HG02571 (cell line): Measurements from ENCODE around the gene UFD1.

Source experiments
- ATAC-seq: cut with Tn5 transposase; IDR thresholded peaks from one replicate; pipeline ENCODE4 v1.9.1; 2021; ENCODE audit warnings: mild to moderate bottlenecking, moderate library complexity; ENCODE audit not compliant: unreplicated experiment

The UFD1 gene

DNA sequence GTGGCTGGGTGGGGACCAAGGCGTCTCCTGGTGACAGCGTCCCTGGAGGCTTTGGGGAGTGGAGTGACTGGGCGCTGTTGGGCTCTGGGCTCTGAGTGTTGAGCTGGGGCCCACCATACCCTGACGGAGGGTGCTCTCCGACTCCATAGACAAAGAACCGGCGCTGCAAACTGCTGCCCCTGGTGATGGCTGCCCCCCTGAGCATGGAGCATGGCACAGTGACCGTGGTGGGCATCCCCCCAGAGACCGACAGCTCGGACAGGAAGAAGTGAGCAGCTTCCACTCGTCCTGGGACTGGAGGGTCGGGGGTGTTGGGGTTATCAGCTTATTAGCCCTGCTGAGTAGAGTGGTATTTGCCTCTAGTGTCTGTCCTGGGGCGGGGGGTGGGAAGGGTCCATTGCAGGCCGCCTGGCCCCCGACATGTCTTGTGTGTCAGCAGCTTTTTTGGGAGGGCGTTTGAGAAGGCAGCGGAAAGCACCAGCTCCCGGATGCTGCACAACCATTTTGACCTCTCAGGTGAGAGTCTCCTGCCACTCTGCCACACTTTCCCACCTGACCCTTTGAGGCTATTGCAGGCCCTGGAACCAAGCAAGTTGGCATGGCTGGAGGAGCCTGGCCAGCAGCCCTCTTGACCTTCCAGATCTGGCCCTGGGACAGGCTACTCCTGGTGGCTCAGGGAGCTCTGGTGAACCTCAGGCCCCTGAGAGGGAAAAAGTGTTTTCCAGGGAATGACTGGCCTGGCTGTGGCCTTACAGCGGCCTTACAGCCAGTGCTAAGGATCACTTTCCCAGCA is 37.6 kb upstream of the UFD1 start:
- no peak for ATAC-seq

DNA sequence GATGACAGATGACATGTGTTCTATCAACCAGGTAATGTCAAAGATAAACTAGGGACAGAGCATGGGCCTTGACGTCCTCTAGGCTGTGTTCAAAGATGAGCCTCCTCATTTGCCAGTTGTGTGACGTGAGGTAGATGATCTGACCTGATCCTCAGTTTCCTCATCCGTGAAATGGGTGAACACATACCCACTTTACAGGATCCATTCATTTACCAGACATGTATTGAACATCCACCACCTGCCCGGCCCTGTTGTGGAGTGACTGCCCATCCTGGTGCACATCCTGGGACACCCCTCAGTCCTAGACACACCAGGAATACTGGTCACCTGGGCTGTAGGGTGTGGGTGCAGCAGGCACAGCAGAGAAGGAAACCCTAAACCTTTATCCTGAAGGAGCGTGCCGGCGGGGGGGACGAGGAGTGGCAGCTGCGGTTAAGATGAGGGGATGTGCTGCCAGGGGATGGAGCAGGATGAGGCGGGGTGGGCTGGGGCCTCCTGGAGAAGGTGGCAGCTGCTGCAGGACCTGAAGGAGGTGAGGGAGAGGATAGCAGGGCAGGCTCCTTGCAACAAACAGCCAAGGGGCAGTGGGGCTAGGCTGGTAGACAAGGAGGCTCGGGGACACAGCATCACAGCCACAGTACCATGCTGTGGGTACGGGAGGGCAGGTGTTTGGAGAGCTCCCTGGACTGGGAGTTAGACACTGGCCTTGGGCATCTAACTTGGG is 36.8 kb upstream of the UFD1 start:
- ATAC-seq, result no peak

DNA sequence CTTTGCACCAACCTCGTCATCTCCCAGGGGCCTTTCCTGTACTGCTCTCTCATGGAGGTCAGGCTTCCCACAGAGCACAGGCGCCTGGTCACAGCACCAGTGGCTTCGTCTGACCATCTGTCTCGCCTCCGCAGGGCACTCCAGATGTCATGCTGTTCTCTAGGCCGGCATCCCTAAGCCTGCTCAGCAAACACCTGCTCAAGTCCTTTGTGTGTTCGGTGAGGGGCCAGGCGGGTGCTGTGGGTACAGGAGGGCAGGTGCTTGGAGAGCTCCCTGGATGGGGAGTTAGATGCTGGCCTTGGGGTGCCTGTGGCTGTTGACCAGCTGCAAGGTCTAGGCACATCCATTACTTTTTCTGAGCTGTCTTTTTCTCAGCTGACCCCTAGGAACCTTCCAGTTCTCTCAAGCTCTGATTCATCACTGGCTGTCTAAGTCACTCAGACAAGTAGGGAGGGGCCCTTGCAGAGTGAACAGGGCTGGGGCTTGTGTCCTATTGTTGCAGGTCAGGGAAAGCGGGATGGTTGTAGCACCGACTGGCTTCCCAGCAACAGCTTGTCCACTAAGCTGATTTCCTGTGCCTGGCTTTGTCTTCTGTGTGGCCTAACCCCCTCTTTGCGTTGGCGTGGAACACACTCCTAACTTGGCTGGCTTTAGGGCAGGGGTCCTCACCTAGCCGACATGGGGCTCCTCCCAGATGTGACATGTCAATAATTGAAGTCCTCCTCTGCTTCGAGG is 36.0 kb upstream of the UFD1 start:
- ATAC-seq, result no peak

DNA sequence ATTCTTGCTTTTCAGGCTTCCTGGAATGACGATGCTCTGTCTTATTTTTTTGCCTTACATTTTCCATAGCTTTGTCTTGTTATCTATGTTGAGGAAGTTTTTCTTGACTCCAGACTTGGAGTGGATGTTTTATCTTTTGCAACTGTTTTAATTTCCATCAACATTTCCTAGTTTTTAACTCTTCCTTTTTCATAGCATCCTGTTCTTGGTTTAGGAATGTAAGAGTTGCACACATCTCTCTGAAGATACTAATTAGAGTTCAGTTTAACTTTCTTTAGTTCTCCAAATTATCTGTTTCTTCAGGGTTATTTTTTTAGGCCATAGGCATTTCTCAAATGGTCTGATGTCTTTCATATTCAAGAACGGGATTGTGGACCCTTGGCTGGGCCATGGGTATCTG is 34.8 kb upstream of the UFD1 start:
- no peak for ATAC-seq

DNA sequence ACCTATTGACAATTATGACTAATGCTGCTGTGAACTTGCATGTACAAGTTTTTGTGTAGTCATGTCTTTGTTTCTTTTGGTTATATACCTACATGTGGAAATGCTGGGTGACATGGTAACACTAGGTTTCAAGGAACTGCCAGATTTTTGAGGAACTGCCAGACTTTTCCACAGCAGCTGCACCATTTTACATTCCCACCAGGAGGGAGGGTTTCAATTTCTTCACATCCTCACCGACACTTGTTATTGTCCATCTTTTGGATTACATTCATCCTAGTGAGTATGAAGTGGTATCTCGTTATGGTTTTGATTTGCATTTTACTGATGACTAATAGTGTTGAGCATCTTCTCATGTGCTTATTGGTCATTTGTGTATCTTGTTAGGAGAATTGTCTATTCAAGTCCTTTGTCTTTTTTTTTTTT is 31.9 kb upstream of the UFD1 start:
- ATAC-seq, result no peak

DNA sequence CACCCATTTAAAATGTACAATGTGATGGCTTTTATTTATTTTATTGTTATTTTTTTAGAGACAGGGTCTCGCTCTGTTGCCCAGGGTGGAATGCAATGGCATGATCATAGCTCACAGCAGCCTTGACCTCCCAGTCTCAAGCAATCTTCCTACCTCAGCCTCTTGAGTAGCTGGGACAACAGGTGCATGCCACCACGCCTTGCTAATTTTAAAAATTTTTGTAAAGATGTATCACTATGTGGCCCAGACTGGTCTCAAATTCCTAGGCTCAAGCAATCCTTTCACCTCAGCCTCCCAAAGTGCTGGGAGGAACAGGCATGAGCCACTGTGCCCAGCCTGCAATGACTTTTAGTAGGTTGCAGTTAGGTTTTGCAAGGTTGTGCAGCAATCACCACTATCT is 30.9 kb upstream of the UFD1 start:
- ATAC-seq, result no peak

DNA sequence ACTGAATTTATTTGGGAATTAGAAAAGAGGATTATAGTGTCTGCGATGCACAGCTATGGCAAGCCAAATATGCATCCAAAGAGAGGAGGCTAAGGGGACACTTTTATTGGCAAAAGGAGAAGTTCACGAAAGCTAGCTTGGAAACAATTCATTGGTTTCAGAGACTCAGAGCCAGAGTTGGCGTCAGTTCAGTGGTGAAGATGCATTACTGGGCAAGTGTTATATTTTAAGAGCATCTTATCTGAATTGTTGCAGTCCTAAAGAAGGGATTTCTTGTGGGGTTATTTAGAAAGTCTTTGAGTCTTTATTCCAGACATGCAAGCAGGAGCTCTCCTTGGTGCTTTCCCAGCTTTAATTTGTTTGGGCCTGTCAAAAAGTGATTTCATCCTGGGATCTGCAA is 30.2 kb upstream of the UFD1 start:
- no peak for ATAC-seq

DNA sequence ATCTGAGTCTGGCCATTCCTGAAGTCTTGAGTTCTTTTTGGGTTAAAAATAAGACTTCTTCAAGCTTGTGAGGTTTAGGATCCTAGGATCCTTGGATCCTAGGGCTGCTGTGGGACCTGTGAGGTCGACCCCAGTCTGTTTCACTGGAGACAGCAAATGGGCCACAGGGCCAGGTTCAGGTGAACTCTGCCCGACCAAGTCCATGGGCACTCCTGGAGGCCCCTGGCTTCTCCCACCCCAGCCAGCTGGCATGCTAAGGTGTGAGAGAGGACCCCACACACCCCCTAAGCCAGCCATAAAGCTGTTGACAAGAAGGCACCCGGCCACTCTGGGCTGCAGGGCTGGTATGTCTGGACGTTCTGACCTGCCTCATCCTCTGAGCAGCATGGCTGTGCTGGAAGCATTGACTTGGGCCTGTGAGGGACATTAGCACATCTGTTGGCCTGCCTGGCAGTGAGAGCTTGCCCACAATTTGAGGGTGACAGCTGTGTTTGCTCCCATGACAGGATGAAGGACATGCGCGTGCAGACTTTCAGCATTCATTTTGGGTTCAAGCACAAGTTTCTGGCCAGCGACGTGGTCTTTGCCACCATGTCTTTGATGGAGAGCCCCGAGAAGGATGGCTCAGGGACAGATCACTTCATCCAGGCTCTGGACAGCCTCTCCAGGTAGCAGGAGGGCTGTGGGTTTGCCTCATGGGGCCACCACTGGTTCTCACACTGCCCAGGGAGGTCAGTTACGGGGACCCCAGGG is 29.2 kb upstream of the UFD1 start:
- no peak for ATAC-seq

DNA sequence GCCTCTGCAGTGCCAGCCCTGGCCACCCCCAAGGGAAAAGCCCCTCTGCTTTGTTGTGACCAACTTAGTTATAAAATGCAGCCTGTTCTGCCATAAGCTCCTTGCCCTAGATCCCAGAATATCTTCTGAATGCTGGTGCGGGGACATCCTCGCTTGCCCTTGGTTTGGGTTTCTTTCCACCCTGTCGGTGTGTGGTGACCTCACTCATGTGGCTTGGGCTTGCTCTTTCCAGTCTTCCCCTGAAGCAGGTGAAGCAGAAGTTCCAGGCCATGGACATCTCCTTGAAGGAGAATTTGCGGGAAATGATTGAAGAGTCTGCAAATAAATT is 28.5 kb upstream of the UFD1 start:
- ATAC-seq, result no peak

DNA sequence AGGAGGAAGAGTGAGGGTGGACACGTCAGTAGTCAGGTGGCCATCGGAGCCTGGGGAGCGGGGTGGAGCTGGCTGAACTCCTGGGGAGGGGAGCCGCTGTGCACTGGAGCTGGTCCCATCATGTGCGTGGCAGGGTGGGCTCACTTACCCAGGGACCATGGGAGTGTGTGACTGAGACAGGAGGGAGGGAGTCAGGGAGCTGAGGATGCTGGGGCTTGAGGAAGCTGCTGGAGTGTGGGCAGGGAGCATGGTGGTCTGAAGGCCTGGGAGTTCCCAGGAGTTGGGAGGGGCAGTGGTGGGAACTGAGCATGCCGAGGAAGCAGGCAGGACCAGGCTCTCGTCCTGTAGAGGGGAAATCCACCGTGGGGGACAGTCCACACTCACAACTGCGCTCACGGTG is 27.2 kb upstream of the UFD1 start:
- no peak for ATAC-seq

DNA sequence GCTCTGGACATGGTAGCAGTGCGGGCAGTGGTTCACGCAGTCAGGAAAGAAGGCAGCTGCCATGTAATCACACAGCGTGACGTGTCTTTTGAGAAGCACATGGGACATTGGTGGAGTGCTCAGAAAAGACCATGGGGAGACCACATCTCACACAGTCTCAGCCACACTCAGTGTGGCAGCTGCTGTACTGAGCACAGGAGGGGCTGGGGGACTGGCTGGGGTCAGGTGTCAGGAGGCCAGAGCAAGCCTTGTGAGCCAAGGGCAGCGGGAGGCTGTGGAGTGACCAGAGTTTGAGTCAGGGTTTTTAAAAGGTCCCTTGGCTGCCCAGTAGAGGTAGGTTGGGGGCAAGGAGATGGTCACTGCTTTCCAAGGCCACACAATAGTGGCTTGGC is 26.7 kb upstream of the UFD1 start:
- ATAC-seq, result no peak

DNA sequence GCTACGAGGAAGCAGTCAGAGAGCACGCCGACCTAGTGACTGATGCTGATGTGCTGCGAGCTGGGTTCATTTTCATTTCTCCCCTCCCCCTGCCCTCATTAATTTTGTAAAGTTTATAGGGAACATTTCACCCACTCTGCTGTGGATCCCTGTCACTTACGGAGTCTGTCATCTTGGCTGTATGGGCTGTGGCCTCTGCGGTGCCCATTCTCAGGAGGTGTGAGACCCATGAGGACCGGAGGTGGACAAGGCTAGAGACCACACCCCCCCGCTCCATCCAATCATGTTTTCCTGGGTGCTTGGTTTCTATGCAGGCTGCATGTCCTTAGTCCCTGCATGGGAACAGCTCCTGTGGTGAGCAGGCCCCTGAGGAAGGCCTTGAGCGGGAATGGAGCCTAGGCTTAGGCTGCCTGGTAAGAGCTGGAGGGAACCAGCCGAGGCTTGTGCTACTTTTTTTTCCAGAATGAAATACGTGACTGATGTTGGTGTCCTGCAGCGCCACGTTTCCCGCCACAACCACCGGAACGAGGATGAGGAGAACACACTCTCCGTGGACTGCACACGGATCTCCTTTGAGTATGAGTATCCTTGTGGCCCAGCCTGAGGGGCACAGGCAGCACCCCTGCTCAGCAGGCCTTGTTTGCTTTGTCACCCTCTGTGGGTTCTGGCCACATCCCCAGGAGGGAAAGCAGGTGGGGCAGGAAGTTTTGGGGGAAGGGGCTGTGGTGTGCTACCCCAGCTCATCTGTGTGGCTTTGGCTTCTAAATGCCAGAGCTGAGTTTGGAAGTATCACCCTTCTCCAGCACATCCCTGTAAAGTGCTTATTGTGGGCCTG is 26.1 kb upstream of the UFD1 start:
- no peak for ATAC-seq

DNA sequence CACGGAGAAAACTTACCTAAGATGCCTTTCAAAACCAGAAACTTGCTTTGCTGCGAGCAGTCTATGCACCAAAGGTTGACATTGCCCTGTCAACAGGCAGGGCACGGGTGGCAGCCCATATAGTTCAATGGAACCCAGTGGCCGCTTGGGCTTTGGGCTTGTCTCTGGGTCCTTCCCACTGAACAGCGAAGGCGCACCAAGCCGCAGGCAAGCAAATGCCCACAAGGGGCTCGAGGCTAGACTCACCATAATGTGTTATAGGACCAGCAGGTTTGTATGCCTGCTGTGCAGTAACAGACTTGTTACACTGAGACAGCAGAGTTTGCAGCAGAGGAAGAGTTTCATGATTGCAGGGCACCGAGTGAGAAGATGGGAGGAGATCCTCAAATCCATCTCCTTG is 24.9 kb upstream of the UFD1 start:
- no peak for ATAC-seq

DNA sequence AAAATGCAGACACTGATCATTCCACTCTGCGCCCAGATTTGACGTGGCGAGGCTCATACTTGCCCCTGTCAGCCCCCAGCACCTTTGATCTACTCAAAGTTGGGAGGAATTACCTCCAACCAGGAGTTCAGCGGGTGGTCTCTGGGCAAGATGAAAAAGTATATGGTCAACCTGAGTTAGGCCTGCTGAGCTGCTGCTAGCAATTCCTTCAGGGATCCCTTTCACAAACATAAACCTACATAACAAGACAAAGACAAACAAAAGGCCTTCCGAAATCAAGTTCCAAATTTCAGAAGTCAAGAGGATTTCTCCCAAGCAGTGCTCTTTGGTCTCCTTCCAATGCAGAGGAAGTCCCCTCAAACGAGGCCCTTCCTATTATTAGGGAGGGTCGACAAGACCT is 24.4 kb upstream of the UFD1 start:
- ATAC-seq, result no peak

DNA sequence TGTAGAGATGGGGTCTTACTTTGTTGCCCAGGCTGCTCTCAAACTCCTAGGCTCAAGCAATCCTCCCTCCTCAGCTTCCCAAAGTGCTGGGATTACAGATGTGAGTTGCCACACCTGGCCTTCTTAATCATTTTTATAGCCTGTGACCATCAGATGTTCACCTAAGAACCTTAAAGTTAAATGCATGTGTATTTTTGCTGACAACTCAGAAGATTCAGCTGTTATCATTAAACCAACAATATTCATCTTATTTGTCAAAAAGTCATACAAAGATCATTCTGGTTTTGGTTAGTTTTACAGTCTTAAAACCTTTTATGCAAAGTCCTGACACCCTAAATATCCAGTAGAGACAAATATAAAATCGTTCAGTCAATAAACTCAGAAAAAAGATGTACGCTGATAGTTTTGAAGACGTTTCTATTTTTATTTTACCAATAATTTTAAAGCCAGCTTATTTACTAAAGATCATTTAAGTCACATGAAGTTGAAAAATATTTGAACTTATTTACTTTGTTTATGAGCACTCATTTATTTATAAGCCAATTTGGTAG is 23.0 kb upstream of the UFD1 start:
- no peak for ATAC-seq

DNA sequence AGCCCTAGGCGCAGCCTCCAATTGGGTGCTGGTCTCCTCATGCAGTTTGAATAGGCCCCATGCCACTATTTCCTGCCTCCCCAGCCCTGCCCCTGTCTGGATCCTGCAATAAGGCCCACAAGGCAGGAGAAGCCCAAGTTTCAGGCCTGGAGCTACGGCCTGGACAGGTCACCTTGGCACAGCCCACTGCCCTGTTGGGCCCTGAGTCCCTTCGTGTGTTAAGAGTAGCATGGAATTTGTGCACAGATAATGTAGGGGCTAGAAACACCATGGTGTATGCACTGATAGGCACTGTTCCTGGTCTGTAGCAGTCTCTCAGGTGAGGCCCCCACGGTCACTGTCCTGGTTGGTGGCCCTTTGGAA is 20.9 kb upstream of the UFD1 start:
- no peak for ATAC-seq

DNA sequence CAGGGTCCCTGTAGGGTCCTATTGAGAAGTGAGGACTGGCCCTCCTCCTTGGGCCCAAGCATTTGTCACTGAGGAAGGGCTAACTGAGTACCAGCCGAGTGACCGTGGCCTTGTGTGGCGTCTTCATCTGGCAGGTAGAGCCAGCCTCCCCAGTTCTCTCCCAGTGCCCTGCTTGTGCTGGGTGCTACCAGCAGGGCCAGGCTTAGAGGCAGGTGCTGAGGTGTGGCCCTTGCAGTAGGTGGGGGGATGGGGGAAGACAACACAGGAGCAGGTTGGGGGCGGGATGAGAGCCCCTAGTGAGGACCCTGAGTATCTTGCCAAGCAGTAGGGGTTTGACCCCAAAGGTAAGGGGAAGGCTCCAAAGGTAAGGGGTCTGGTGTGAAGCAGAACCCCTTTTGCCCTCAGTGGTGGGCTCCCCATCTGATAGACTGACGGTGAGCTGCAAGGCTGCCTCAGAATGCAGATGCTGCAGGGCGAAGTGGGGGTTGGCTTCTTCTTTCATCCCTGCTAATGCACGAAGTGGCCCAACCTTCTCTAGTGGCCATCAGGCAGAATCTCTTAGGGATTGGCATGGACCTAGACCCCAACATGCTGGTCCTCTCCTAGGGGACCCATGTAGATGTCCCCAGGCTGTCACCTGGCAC is 20.4 kb upstream of the UFD1 start:
- no peak for ATAC-seq

DNA sequence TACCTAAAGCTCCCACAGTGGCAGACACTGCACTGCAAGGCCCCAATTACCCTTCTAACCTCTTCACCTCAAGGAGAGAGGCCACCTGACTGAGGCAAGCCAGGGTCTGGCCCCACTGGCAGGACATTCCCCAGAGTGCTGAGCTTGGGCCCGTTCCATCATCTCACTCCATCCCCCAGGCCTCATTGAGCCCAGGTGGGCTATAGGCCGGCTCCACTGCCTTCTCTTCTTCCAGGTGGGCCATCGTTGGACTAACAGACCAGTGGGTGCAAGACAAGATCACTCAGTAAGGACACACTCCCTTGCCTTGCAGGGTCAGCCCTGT is 19.8 kb upstream of the UFD1 start:
- no peak for ATAC-seq

DNA sequence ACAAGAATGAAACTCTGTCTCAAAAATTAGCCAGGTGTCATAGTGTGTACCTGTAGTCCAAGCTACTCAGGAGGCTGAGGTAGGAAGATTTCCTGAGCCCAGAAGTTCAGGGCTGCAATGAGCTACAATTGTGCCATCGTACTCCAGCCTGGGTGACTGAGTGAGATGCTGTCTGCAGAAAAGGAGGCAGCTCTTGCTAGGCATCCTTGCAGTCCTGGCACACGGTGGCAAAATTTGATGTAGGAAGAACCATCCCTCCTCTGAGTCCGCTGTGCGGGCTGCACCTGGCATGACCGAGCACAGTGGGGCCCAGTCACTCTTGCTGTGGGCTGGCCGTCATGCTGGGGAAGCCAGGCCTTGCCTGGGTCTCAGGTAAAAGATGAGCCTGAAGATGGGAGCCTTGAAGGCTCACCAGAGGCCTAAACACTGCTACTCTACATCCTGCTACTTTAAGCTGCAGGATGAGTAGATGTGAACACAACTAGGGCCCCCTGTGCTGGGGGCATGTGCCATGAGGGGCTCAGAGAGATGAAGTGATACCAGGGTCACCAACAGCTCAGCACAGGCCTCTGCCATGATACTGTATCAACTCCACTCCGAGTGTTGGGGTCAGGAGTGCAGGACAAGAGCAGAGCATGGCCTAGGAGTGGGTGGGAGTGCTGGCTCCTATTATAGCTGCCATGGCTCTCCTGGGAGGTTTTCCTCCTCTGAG is 19.3 kb upstream of the UFD1 start:
- no peak for ATAC-seq
